OCI-LY1 (cell line): ENCODE data around the gene CDH6.

Source experiments
- CTCF ChIP-seq: fragments of 200-600 bp; sonication (generic), shearing (Covaris generic); IDR thresholded peaks from 2 replicates; pipeline ENCODE4 v1.5.1; 2017; ENCODE audit warnings: mild to moderate bottlenecking, antibody characterized with exemption, low read length, moderate library complexity, mixed read lengths
- EZH2 ChIP-seq: fragments of 200-600 bp; sonication (generic), shearing (Covaris generic); IDR thresholded peaks from 2 replicates; pipeline ENCODE4 v1.8.0; 2017; ENCODE audit warnings: borderline replicate concordance, mixed run types, mild to moderate bottlenecking, antibody characterized with exemption, low read length, moderate library complexity, mixed read lengths

- TF ChIP-seq CTCF (no peak), EZH2 (no peak)
Observed at GRCh38 chr5:31204958-31205357, 11.5 kb downstream of the CDH6 start.
